Lower leg skin (tissue), 3 donors: Measurements from ENCODE around the gene CADPS2.

Source experiments
- CTCF ChIP-seq, 3 donors: fragments of 450-650 bp; IDR thresholded peaks; one replicate each; pipeline ENCODE4 v1.5.1; 2016; ENCODE audit warnings: antibody characterized with exemption in 3 of 3, mild to moderate bottlenecking in 3 of 3, moderate library complexity in 2 of 3
- POLR2A ChIP-seq, 2 donors: fragments of 450-650 bp; IDR thresholded peaks; one replicate each; pipeline ENCODE4 v1.6.1; 2016 to 2017; ENCODE audit warnings: antibody characterized with exemption in 2 of 2, mild to moderate bottlenecking in 1 of 2, moderate library complexity in 1 of 2

GRCh38 chr7:122849957-122850328, 36.3 kb downstream of the CADPS2 start:
- TF ChIP-seq POLR2A (IDR thresholded peaks at IDR 0.05) (no peak), CTCF (IDR thresholded peaks at IDR 0.05) (no peak)
